Left forelimb (tissue), 1 donor: Measurements from ENCODE around the gene GALNT16.
A peak's percentile ranks its signal among the peaks of the same experiment; 100 is the strongest.
"Not testable (repeated sequence)": the region's sequence is repeated elsewhere in the genome, so short reads cannot be mapped to it uniquely, and the experiment has no call there.

Experiments used
- DNase-seq: peaks from one replicate; pipeline ENCODE4 v3.0.0-alpha.2; 2018; ENCODE audit warnings: low spot score

Gene GALNT16

GRCh38 chr14:69363055-69363454, 103.1 kb downstream of the GALNT16 start:
- no peak for DNase-seq

- DNase-seq: no peak
These were observed 104.0 kb downstream of the GALNT16 start for GRCh38 chr14:69363964-69364363.

- DNase-seq: no peak
These were observed 104.4 kb downstream of the GALNT16 start for GRCh38 chr14:69364378-69364777.

GRCh38 chr14:69366069-69366468, 106.1 kb downstream of the GALNT16 start:
- DNase-seq: no peak

GRCh38 chr14:69366761-69367160, 106.8 kb downstream of the GALNT16 start:
- DNase-seq: no peak

- DNase-seq: no peak
These were observed 108.4 kb downstream of the GALNT16 start for GRCh38 chr14:69368381-69368780.

GRCh38 chr14:69370061-69370460, 110.1 kb downstream of the GALNT16 start:
- DNase-seq: no peak

- DNase-seq: no peak
These were observed 112.2 kb downstream of the GALNT16 start for GRCh38 chr14:69372146-69372545.

GRCh38 chr14:69373104-69373503, 113.1 kb downstream of the GALNT16 start:
- DNase-seq: no peak

GRCh38 chr14:69374235-69374634, 114.3 kb downstream of the GALNT16 start:
- no peak for DNase-seq

GRCh38 chr14:69375182-69375581, 115.2 kb downstream of the GALNT16 start:
- DNase-seq: no peak

GRCh38 chr14:69375722-69376121, 115.8 kb downstream of the GALNT16 start:
- no peak for DNase-seq

GRCh38 chr14:69376439-69376838, 116.5 kb downstream of the GALNT16 start:
- DNase-seq: no peak

GRCh38 chr14:69378274-69378673, 118.3 kb downstream of the GALNT16 start:
- DNase-seq: no peak

GRCh38 chr14:69387311-69387710, 127.4 kb downstream of the GALNT16 start:
- no peak for DNase-seq

GRCh38 chr14:69391400-69391799, 131.4 kb downstream of the GALNT16 start:
- not testable (repeated sequence) for DNase-seq

GRCh38 chr14:69392481-69392880, 132.5 kb downstream of the GALNT16 start:
- DNase-seq: no peak

GRCh38 chr14:69395929-69396328, 136.0 kb downstream of the GALNT16 start:
- DNase-seq: no peak

- DNase-seq: peak; percentile 94
These were observed 138.3 kb downstream of the GALNT16 start, which contains the start of the genes ERH and SLC39A9 for GRCh38 chr14:69398053-69398817. Gene ERH (minus strand): TSS chr14:69398299. CDS start chr14:69398233, 66 bp downstream. Gene SLC39A9 (plus strand): TSS chr14:69398692. CDS start chr14:69399370, 678 bp downstream.

GRCh38 chr14:69398818-69399210, 138.9 kb downstream of the GALNT16 start:
- DNase-seq: no peak

GRCh38 chr14:69399750-69400149, 139.8 kb downstream of the GALNT16 start:
- no peak for DNase-seq

- DNase-seq: no peak
These were observed 140.2 kb downstream of the GALNT16 start for GRCh38 chr14:69400154-69400553.

- DNase-seq: no peak
These were observed 141.9 kb downstream of the GALNT16 start for GRCh38 chr14:69401841-69402240.

- DNase-seq: no peak
These were observed 144.5 kb downstream of the GALNT16 start for GRCh38 chr14:69404478-69404877.
